Spleen (tissue), 11 donors: Measurements from ENCODE around the gene ADAM8. TPM values are rescaled to one million over a fixed set of nuclear protein-coding genes. Genes with fewer than 3 reads are reported as not detected.

Experiments
- DNase-seq: peaks from one replicate; pipeline ENCODE4 v3.0.0-alpha.2; 2020
- H3K27ac ChIP-seq, 8 donors: fragments of 200-600 bp; sonication (generic) in 7 of 8; 1 replicate in 4 of 8; 2 replicates in 4 of 8; pipeline versions ENCODE4 v1.5.0 to v1.8.0; 2016 to 2021; ENCODE audit warnings: inconsistent platforms in 4 of 8, mild to moderate bottlenecking in 4 of 8, moderate library complexity in 1 of 8
- H3K27me3 ChIP-seq, 7 donors: fragments of 200-600 bp; sonication (generic) in 6 of 7; replicated peaks in 1 of 7; 1 replicate in 4 of 7; 2 replicates in 3 of 7; pipeline versions ENCODE4 v1.5.0 to v1.8.0; 2016 to 2021; ENCODE audit warnings: inconsistent platforms in 3 of 7, mild to moderate bottlenecking in 1 of 7
- H3K36me3 ChIP-seq, 6 donors: fragments of 200-600 bp; sonication (generic) in 5 of 6; 1 replicate in 4 of 6; 2 replicates in 2 of 6; pipeline versions ENCODE4 v1.5.0 to v1.8.0; 2016 to 2021; ENCODE audit warnings: inconsistent platforms in 2 of 6
- H3K4me1 ChIP-seq, 6 donors: fragments of 200-600 bp; sonication (generic) in 5 of 6; 1 replicate in 3 of 6; 2 replicates in 3 of 6; pipeline versions ENCODE4 v1.5.0 to v1.8.0; 2016 to 2021; ENCODE audit warnings: inconsistent platforms in 3 of 6
- H3K4me3 ChIP-seq, 8 donors: fragments of 200-600 bp; sonication (generic) in 7 of 8; 1 replicate in 4 of 8; 2 replicates in 4 of 8; pipeline versions ENCODE4 v1.5.0 to v1.8.0; 2016 to 2021; ENCODE audit warnings: inconsistent platforms in 4 of 8, mild to moderate bottlenecking in 4 of 8, moderate library complexity in 2 of 8
- H3K9me3 ChIP-seq, 8 donors: fragments of 200-600 bp; sonication (generic) in 7 of 8; 1 replicate in 4 of 8; 2 replicates in 4 of 8; pipeline versions ENCODE4 v1.5.0 to v1.8.0; 2016 to 2021; ENCODE audit warnings: inconsistent platforms in 4 of 8
- CTCF ChIP-seq, 11 experiments: fragments of 200-600 bp in 7 of 11; fragments of 450-650 bp in 4 of 11; sonication (generic) in 4 of 11; IDR thresholded peaks in 8 of 11; conservative IDR thresholded peaks in 3 of 11; 1 replicate in 7 of 11; 2 replicates in 4 of 11; pipeline versions ENCODE4 v1.4.0 to v1.8.0; 2016 to 2021; ENCODE audit warnings: antibody characterized with exemption in 11 of 11, inconsistent platforms in 4 of 11, mild to moderate bottlenecking in 1 of 11
- POLR2A ChIP-seq, 3 donors: fragments of 450-650 bp; IDR thresholded peaks; one replicate each; pipeline ENCODE4 v1.5.1; 2017; ENCODE audit warnings: antibody characterized with exemption in 3 of 3, mild to moderate bottlenecking in 1 of 3
- POLR2AphosphoS5 ChIP-seq, 3 donors: sonication (generic); formaldehyde crosslinking; IDR thresholded peaks; one replicate each; pipeline ENCODE4 v1.5.1; 2017; ENCODE audit warnings: antibody characterized with exemption in 3 of 3
- WGBS, 5 donors: extraction: QIAGEN DNeasy Blood & Tissue Kit in 3 of 5; methylation state at CpG; one replicate each; pipeline versions ENCODE4 v1.1.5 to v1.1.7; 2013 to 2018; 5-methylcytosine and 5-hydroxymethylcytosine counted together
- intact Hi-C: fragments of 100-400 bp; cut with DNase I; formaldehyde crosslinking; loops from one replicate; pipeline ENCODE4 v1.15.0; 2023; ENCODE audit warnings: low total_unique reads
- polyA plus RNA-seq, 3 donors: library from polyadenylated mRNA; stranded (reverse); fragments of 200-250 nt; gene quantifications; one replicate each; pipeline ENCODE4 v1.2.1, GENCODE V29; 2013
- total RNA-seq, 7 donors: library from RNA; depleted of rRNA in 3 of 7; stranded (reverse); fragments of >200 nt in 3 of 7; fragmentation: NEBNext Ultra II Directional in 4 of 7; extraction: Animal tissue kit (Norgen Biotek cat#: 25700) in 4 of 7; gene quantifications; one replicate each; pipeline versions ENCODE4 v1.1.0 to v1.2.1, GENCODE V29; 2016 to 2021
- donor health status: healthy with polysubstance abuse.
- donor health status: DM: no; HTN: no; CAD: no; lungs with moderate emphysema.
- donor health status: DM: no; HTN: no; CAD: no.
- donor health status: Bipolar disorder and iron deficiency.
- donor health status: healthy.
- donor health status: DM: no; HTN: no; CAD: no.
- donor health status: DM: yes; HTN: yes; CAD: no.

Gene ADAM8
- total and polyA plus RNA-seq, 10 donors, result 10.1 to 177 (median 67.8) TPM

DNA sequence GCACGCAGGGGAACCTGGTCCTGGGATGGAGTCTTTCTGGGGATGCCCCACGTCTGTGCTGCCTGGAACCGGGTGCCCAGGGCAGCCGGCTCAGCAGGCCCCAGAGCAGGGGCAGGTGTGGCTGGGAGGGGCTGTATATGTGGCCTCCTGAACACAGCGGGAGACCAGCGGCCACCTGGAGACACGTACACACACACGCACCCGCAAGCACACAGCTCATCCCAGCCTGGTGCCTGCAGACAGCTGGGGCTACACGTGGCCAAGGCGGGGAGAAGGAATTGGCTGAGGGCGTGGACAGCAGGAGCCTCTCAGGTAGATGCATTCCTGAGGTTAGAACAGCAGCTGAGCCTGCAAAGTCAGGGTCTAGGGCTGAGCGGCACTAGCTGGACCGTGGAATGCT, 14.0 kb downstream of the ADAM8 start:
- H3K36me3 ChIP-seq, result peaks cover 0 to 37% (median 11%) of the 10 kb centered on the region in 6 donors
- intact Hi-C loops, result no loop called here
- 86 to 89% (median 87%) methylated on average over 13 to 14 of the region's 14 CpGs for WGBS, 5 donors
- peak overlapping the region in 5 of 8 donors; percentile 41 to 96 (median 94) for H3K27ac ChIP-seq
- H3K27me3 ChIP-seq, result no peaks in the 10 kb centered on the region
- H3K4me3 ChIP-seq, result peak overlapping the region in 1 of 8 donors; percentile 83
- H3K4me1 ChIP-seq, result peaks cover 23 to 80% (median 59%) of the 10 kb centered on the region in 6 donors
- H3K9me3 ChIP-seq, result no peaks in the 10 kb centered on the region
- TF ChIP-seq POLR2AphosphoS5 (IDR thresholded peaks at IDR 0.05) (peak in 1 of 3 donors; percentile 68), POLR2A (IDR thresholded peaks at IDR 0.05) (no peak)
- peak; percentile 89 for DNase-seq

DNA sequence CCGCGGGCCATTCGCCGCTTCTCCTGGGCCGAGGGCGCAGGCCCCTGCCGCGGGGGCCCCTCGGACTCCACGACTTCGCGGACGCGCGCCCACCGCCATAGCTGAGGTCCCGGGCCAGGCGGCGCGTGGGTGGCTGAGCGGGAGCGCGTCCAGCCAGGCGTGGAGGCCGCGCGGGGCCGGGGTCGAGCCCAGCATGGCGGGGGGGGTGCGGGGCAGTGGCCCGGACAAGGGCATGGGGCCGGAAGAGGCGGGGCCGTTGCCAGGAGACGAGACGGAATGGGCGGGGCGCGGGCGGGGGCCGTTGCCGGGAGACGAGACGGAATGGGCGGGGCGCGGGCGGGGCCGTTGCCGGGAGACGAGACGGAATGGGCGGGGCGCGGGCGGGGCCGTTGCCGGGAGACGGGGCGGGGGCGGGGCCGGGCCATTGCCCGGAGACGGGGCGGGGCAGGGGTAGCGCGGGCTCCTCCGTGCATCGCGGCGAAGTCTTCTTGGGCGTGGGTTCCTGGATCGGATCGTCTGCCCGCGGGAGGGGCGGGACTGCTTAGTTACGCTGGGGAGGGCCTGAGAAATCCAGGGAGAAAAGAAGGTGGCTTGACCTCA, 14.8 kb downstream of the ADAM8 start:
- H3K27me3 ChIP-seq, result no peaks in the 10 kb centered on the region
- peaks cover 0 to 29% (median 5%) of the 10 kb centered on the region in 6 donors for H3K36me3 ChIP-seq
- TF ChIP-seq POLR2AphosphoS5 (IDR thresholded peaks at IDR 0.05), result peak; percentile 64 to 75 (median 72)
- peak in 1 of 3 donors; percentile 32 for TF ChIP-seq POLR2A (IDR thresholded peaks at IDR 0.05)
- TF ChIP-seq CTCF (IDR thresholded peaks at IDR 0.05 in 8 of 11, conservative IDR thresholded peaks at IDR 0.05 in 3 of 11), result no peak
- H3K4me3 ChIP-seq, result peak overlapping the region; percentile 48 to 83 (median 76)
- WGBS, 5 donors, result 0 to 2% (median 1%) methylated on average over 16 to 79 of the region's 79 CpGs
- intact Hi-C loops, result no loop called here
- peak overlapping the region; percentile 74 to 96 (median 88) for H3K27ac ChIP-seq
- H3K9me3 ChIP-seq, result no peaks in the 10 kb centered on the region
- H3K4me1 ChIP-seq, result peaks cover 29 to 89% (median 67%) of the 10 kb centered on the region in 6 donors
- DNase-seq, result peak; percentile 97

GRCh38 chr10:133260895-133261725, 15.6 kb downstream of the ADAM8 start:
- Histone ChIP-seq H3K9me3 (no peaks in the 10 kb centered on the region), H3K27ac (peak overlapping the region; percentile 74 to 96 (median 88)), H3K4me3 (peak overlapping the region; percentile 48 to 83 (median 76)), H3K36me3 (peaks cover 0 to 22% (median 2%) of the 10 kb centered on the region in 6 donors), H3K4me1 (peaks cover 29 to 92% (median 68%) of the 10 kb centered on the region in 6 donors), H3K27me3 (no peaks in the 10 kb centered on the region)
- TF ChIP-seq POLR2AphosphoS5 (IDR thresholded peaks at IDR 0.05), result peak in 1 of 3 donors; percentile 69
- no peak for TF ChIP-seq POLR2A (IDR thresholded peaks at IDR 0.05)
- peak in 1 of 11 experiments; percentile 12 for TF ChIP-seq CTCF (IDR thresholded peaks at IDR 0.05 in 8 of 11, conservative IDR thresholded peaks at IDR 0.05 in 3 of 11)
- intact Hi-C loops, result no loop called here
- WGBS, 5 donors, result 15 to 40% (median 19%) methylated on average over 21 to 50 of the region's 50 CpGs
- peak; percentile 95 for DNase-seq

GRCh38 chr10:133259602-133259989, 17.1 kb downstream of the ADAM8 start:
- Histone ChIP-seq H3K27me3 (peaks cover 0 to 8% (median 0%) of the 10 kb centered on the region in 7 donors), H3K9me3 (no peaks in the 10 kb centered on the region), H3K4me1 (peaks cover 29 to 78% (median 67%) of the 10 kb centered on the region in 6 donors), H3K27ac (peak overlapping the region in 7 of 8 donors; percentile 61 to 89 (median 71)), H3K4me3 (peak overlapping the region in 1 of 8 donors; percentile 54), H3K36me3 (peaks cover 0 to 15% (median 2%) of the 10 kb centered on the region in 6 donors)
- no peak for TF ChIP-seq POLR2A (IDR thresholded peaks at IDR 0.05)
- TF ChIP-seq CTCF (IDR thresholded peaks at IDR 0.05 in 8 of 11, conservative IDR thresholded peaks at IDR 0.05 in 3 of 11), result no peak
- no peak for TF ChIP-seq POLR2AphosphoS5 (IDR thresholded peaks at IDR 0.05)
- intact Hi-C loops, result loop anchor here (10.0 kb wide), 1 partner anchor 115 kb away; no protein-coding TSS in a partner anchor
- no peak for DNase-seq
- 46 to 67% (median 56%) methylated on average over 8 to 12 of the region's 12 CpGs for WGBS, 5 donors
